K562 treated with DMSO at 1 percent for 24 hours (cell line): ENCODE measurements around the gene SNRPF. TPM values are rescaled to one million over a fixed set of nuclear protein-coding genes. Genes with fewer than 3 reads are reported as not detected.

Experiments
- total RNA-seq: library from RNA; unstranded; fragments of 300-600 nt; gene quantifications from 2 replicates; pipeline ENCODE4 v1.2.3, GENCODE V29; 2022; ENCODE audit warnings: low read depth; ENCODE audit not compliant: insufficient read depth

SNRPF gene
- total RNA-seq, result 15.6 and 19.0 TPM in 2 replicates

GRCh38 chr12:95858451-95859343 is at the start of gene SNRPF:
SNRPF (plus strand) TSS chr12:95858952; CDS start chr12:95859074, 122 bp downstream.

Other genes starting within 250 kb of the SNRPF start
- not detected in 2 replicates for gene NTN4, start 68.2 kb upstream of the SNRPF start, total RNA-seq
- not detected in 2 replicates for gene CCDC38, start 83.7 kb downstream of the SNRPF start, total RNA-seq
- gene AMDHD1, start 84.4 kb downstream of the SNRPF start, total RNA-seq, result not detected in 2 replicates
- gene HAL, start 137.4 kb downstream of the SNRPF start, total RNA-seq, result 0.07 TPM in 1 of 2 replicates, not detected in the other
- gene LTA4H, start 176.6 kb downstream of the SNRPF start, total RNA-seq, result 46.6 and 51.5 TPM in 2 replicates